HG03354 (cell line): ENCODE data around the gene LRRN1.
"Not testable (repeated sequence)": the region's sequence is repeated elsewhere in the genome, so short reads cannot be mapped to it uniquely, and the experiment has no call there.

Experiments
- ATAC-seq: cut with Tn5 transposase; IDR thresholded peaks from one replicate; pipeline ENCODE4 v1.9.1; 2021; ENCODE audit warnings: mild to moderate bottlenecking; ENCODE audit not compliant: unreplicated experiment, poor library complexity, severe bottlenecking

LRRN1 gene

DNA sequence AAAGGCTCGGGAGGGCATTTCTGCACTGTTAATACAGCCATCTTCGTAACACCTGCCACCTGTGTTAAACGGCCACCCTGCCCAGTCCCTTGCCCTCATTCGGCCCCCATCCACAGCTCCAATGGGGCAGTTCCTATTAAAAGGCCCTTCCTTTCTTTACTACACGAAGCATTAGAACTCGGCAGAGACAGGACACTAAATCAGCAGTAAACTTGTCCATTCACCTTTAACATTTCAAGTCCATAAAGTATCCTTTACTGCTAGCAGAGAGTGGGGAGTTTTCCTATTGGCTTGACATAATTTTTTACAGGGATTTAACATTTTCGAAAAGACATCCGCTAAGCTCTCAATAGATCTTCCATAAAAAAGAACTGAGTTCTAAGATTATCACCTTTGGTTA, 76.3 kb downstream of the LRRN1 start:
- no peak for ATAC-seq

DNA sequence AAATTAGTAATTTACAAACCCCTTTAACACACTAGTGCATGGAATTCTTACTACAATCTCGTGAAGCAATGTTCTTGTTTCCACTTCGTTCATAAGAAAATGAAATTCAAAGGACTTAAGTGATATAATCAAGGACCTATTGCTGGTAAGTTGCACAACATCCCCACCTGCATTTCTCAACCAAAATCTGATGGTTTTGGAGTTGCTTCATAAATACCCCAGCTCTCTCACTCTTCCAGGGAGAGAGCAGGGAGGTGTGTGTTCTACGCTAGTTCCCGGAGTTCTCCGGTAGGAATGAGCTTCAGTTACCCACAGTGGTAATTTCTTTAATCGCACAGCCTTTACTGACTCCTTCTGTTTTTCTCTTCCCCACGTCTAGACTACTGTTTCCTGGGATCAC, 81.8 kb downstream of the LRRN1 start:
- no peak for ATAC-seq

- ATAC-seq, result not testable (repeated sequence)
Measured at GRCh38 chr3:3887311-3887710, 88.1 kb downstream of the LRRN1 start.

GRCh38 chr3:3893590-3893989, 94.4 kb downstream of the LRRN1 start:
- ATAC-seq, result no peak
